NCI-H1092 treated with DMSO at 0.1 percent for 48 hours (cell line): ENCODE results near the gene CDH3.
"Not testable (repeated sequence)": the region's sequence is repeated elsewhere in the genome, so short reads cannot be mapped to it uniquely, and the experiment has no call there.

Source experiments
- DNase-seq: peaks from one replicate; lab custom pipeline; 2025; lab: John Stamatoyannopoulos, UW

Gene CDH3

GRCh38 chr16:68707340-68708152 lies 62.4 kb downstream of the CDH3 start:
- no peak for DNase-seq

- no peak for DNase-seq
Measured at GRCh38 chr16:68710211-68710610, 65.1 kb downstream of the CDH3 start.

- DNase-seq, result no peak
Measured at GRCh38 chr16:68711421-68712139, 66.5 kb downstream of the CDH3 start.

GRCh38 chr16:68713361-68713760 lies 68.3 kb downstream of the CDH3 start:
- no peak for DNase-seq

- DNase-seq, result no peak
Measured at GRCh38 chr16:68715471-68715870, 70.4 kb downstream of the CDH3 start.

GRCh38 chr16:68716516-68716915 lies 71.4 kb downstream of the CDH3 start:
- not testable (repeated sequence) for DNase-seq

- no peak for DNase-seq
Measured at GRCh38 chr16:68717684-68718083, 72.6 kb downstream of the CDH3 start.

GRCh38 chr16:68718590-68718989 lies 73.5 kb downstream of the CDH3 start:
- DNase-seq, result no peak

GRCh38 chr16:68719993-68720489 lies 74.9 kb downstream of the CDH3 start:
- no peak for DNase-seq

GRCh38 chr16:68722119-68723024 lies 77.3 kb downstream of the CDH3 start:
- no peak for DNase-seq

- DNase-seq, result no peak
Measured at GRCh38 chr16:68724797-68725196, 79.7 kb downstream of the CDH3 start.

GRCh38 chr16:68728523-68728922 lies 83.4 kb downstream of the CDH3 start:
- DNase-seq, result no peak

GRCh38 chr16:68731637-68732036 lies 86.5 kb downstream of the CDH3 start:
- DNase-seq, result no peak

GRCh38 chr16:68732042-68732680 lies 87.1 kb downstream of the CDH3 start:
- peak; percentile 35 for DNase-seq

- DNase-seq, result no peak
Measured at GRCh38 chr16:68732741-68733399, 87.8 kb downstream of the CDH3 start.

- DNase-seq, result no peak
Measured at GRCh38 chr16:68733570-68733969, 88.5 kb downstream of the CDH3 start.

- DNase-seq, result no peak
Measured at GRCh38 chr16:68734782-68735181, 89.7 kb downstream of the CDH3 start.

- no peak for DNase-seq
Measured at GRCh38 chr16:68736561-68736960, 91.5 kb downstream of the CDH3 start.

- peak; percentile 12 for DNase-seq
Measured at GRCh38 chr16:68737046-68737729, 92.1 kb downstream of the CDH3 start, which contains the start of gene CDH1. TSS of gene CDH1 (plus strand) at chr16:68737292. CDS start at chr16:68737416, 124 bp downstream.
